EL (cell line): Measurements from ENCODE around the gene ACO2.

ENCODE experiments used
- DNase-seq: peaks from one replicate; pipeline ENCODE4 v3.0.0-alpha.2; 2016

ACO2 gene

DNA sequence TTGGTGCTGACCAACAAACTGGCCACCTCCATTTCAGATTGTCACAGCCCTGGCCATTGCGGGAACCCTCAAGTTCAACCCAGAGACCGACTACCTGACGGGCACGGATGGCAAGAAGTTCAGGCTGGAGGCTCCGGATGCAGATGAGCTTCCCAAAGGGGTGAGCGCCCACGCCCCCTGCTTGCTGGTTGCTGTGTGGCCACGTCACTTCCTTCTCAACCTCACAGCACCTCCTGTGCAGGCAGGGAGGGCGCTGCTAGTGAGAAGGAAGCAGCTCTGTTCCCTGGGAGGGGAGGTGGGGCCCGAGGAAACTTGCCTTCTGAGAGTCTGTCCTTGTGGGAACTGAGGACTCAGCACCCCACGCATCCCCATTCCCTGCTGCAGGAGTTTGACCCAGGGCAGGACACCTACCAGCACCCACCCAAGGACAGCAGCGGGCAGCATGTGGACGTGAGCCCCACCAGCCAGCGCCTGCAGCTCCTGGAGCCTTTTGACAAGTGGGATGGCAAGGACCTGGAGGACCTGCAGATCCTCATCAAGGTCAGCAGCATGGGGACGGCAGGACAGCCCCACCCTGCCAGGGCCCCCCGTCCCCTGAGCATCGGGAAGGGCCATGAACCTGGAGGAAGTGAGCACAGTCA is 56.0 kb downstream of the ACO2 start:
- no peak for DNase-seq

DNA sequence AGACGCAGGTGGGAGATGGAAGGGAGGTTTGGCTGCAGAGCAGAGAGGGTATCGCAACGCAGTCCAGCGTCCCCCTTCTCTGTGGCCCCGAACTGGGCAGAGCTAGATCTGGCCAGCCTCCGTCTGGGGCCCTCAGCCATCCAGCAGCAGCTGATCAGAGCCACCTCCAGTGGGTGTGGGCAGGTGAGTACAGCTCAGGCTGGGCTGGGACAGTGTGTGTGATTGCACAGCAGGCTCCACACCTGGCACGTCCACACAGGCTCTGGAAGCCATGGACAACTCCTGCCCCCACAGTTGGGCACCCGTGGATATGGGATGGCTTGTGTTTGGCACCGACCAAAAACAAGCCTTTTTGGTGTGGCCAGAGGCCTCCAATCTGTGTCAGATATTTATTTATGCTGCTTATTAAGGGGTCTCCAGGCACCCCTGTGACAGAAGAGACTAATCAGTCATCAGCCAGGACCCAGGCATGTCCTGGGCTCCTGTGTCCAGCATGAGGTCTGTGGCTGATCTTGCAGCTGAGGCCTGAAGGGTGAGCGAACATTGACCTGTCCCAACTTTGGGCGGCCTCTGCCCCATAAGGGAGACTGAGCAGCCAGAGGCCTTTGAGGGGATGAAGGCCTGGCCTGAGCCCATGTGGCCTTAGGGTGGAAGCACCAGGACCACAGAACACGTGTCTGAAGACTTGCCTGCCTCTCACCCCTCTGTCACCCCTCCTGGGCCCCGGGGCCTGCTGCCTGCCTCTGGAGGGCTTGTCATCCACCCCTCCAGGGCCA is 56.7 kb downstream of the ACO2 start:
- DNase-seq = no peak

GRCh38 chr22:41526226-41526829 is 57.4 kb downstream of the ACO2 start:
- no peak for DNase-seq

- DNase-seq = peak; percentile 45
These were observed 58.2 kb downstream of the ACO2 start for GRCh38 chr22:41526830-41527799.

DNA sequence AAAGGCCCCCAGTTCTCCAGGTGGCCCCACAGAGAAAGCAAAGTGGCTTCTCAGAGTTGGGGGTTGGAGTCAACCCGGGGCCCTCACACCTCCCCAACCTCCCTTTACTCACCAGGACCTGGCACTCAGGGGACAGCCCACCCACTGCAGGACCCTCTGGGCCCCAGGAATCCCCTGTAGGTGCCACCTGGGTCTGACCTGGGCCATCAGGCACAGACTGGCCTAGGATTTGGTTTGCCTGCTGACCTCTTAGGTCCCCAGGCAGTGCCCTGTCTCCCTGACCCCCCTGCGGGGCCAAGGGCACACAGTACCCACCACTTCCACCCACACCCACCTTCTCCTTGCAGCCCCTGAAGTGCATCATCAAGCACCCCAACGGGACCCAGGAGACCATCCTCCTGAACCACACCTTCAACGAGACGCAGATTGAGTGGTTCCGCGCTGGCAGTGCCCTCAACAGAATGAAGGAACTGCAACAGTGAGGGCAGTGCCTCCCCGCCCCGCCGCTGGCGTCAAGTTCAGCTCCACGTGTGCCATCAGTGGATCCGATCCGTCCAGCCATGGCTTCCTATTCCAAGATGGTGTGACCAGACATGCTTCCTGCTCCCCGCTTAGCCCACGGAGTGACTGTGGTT is 59.3 kb downstream of the ACO2 start:
- no peak for DNase-seq

DNA sequence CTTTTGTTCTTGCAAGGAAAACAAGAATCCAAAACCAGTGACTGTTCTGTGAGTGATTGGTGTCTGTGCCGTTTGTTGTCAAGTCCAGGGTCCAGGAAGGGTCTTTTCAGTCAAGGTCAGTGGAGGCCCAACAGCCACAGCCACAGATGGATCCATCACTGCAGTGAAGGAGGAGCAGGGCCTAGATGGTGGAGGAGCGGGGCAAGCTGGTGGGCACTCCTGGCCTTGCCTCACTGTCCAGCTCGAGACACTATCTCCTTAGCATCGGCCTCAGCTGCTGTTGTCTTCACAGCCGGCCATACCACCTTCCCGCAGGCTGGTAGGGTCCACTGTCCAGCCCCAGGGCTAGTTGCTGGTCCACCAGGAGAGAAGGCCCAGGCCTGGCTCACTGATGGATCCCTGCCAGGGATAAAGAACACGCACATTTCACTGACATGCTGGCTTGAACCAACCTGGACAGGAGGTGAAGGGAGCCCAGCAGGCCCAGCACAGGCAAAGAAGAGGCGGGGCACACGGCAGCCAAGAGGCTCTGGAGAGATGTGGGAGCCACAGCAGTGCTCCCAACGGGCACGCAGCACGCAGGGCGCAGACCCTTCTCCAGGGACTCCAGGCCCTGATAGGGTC is 60.1 kb downstream of the ACO2 start:
- no peak for DNase-seq

DNA sequence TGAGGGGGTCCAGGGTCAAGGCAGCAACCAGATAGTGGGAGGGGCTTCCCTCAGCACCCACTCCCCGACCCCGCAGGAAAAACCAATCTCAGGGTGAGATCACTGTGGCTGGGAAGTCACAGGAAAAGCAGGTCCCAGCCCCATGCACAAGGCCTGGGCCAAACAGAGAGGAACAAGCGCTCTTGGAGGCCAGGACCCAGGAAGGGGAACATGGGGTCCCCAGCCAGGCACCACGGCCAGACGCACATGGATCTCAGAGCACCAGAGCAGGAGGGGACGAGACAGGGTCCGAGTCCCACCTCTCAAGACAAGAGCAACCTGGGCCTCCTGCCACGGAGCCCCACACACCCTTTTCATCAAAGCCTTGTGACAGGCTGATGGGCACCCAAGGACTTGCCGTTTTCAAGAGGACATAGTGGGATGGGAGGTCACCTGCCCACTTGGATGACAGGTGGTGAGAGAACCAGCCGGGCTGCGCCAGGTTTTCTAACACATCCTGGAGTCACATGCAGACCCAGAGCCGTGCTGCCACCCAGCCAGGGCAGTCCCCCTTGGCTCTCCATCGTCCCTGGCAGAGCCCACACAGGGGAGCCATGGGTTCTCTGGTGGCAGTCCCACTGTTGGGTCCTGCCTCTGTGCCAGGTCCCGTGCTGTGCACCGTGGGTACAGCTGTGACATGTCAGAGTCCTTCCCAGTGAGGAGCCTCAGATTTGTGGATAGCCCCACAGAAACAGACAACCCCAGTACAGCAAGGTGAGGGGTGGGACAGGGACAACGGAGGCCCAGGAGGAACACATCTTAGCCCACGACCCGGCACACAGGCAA is 62.2 kb downstream of the ACO2 start:
- no peak for DNase-seq

- no peak for DNase-seq
These were observed 63.0 kb downstream of the ACO2 start for GRCh38 chr22:41531715-41532477.

DNA sequence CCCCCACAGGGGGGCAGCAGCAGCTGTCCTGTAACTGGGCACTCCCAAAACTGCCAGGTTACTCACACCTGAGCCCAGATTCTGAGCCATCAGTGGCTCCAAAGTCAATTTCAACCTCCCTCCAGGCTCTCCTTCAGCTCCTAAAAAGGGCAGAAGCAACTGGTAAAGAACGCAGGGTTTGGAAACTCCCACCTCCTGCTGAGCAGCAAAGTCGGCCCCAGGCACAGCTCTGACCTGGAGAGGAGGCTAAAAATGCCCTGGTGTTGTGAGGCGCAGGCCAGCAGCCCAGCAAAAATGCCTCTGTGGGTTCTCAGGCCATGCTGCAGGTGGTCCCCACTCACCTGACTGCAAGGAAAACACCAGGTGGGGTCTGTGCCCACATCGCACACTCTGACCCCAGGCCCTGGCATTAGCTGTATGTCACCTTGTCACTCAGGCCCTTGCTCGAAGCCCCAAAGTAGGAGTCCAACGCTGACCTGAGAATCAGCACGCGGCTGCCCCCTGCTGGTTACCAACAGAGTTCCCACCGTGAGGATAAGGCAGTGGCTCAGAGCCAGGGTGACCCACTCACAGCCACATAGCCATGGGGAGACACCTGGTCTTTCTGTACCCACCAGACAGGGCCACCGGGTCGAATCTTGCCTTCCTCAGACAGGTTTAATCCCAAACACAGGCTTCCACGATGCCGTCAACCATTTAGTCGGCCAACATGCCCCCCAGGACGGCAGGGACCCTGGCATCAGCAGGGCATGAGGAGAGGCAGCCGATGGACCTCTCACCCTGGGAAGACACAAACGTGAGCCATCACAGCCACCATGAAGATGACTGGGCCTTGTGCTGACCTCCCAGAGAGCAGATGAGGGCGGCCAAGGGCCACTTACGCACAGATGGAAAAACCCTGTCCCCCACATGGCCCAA is 64.2 kb downstream of the ACO2 start:
- peak; percentile 61 for DNase-seq

DNA sequence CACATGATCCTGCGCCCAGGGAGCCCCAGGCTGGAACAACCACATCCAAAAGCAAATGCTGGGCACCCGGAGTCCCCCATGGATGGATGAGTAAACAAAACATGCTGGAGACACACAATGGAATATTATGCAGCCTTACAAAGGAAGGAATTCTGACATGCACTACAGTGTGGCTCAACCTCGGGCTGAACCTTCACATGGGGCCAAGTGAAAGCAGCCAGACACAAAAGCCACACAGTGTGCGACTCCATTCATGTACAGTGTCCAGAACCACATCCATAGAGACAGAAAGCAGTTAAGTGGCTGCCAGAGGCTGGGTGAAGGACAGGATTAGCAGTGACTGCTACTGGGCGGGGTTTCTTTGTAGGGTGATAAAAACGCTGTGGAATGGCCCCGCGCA is 65.3 kb downstream of the ACO2 start:
- no peak for DNase-seq

GRCh38 chr22:41535244-41535643 is 66.3 kb downstream of the ACO2 start:
- no peak for DNase-seq

GRCh38 chr22:41537203-41537602 is 68.3 kb downstream of the ACO2 start:
- no peak for DNase-seq

GRCh38 chr22:41538583-41538982 is 69.7 kb downstream of the ACO2 start:
- no peak for DNase-seq

- DNase-seq = peak; percentile 34
These were observed 70.5 kb downstream of the ACO2 start for GRCh38 chr22:41539146-41540005.

DNA sequence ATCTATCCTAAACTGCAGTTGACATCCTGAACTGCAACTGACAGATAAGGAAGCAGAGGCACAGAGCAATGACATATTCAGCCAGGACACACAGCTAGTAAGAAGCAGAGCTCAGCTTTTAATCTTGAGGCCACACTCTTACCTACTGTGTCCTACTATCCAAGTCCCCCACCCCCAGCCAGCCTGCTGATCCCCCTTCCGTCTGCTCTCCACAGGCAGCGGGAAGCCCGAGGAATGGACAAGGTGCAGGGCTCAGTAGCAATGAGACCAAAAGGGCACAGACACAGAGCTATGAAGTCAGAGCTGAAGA is 71.0 kb downstream of the ACO2 start:
- DNase-seq = no peak

- DNase-seq = no peak
These were observed 71.4 kb downstream of the ACO2 start for GRCh38 chr22:41540365-41540764.

DNA sequence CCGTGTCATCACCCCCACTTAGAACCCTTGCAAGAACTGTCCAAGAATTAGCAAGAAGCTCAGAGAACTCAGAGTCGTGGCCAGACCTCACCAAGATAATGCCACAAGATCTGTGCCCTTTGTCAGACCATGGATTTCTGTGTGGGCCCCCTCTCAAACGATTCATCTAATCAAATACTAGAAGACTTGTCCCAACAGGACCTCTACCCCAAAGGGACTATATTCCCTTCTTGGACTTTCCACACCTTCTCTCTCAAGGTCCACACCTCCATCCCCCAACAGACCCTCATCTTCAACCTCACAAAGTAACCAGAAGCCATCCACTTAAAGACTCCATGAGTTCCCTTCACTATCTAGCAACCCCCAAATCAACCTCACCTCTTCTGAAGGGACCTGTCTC is 72.6 kb downstream of the ACO2 start:
- DNase-seq = no peak

DNA sequence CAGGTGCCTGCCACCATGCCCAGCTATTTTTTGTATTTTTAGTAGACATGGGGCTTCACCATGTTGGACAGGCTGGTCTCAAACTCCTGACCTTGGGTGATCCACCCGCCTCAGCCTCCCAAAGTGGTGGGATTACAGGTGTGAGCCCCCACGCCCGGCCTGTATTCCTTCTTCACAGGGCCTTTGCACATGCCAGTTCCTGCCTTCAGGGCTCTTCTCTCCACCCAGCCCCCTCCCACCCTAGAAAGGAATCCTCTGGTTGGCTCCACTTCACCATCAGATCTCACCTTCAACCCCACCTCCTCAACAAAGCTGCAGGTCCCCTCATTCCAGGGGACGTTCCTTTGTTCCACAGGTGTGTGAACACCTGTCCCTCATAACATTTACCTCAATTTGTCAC is 73.3 kb downstream of the ACO2 start:
- DNase-seq = no peak
